Naive thymus-derived CD8-positive, alpha-beta T cell (primary cell): Measurements from ENCODE around the gene SALL3. TPM values are rescaled to one million over a fixed set of nuclear protein-coding genes. Genes with fewer than 3 reads are reported as not detected.

ENCODE experiments used
- ATAC-seq, 2 donors: fragments of 150-1000 bp; cut with Tn5 transposase in 1 of 2; sonication (Bioruptor Pico), chemical (Tn5 transposase) in 1 of 2; 1 replicate in 1 of 2; 2 replicates in 1 of 2; pipeline ENCODE4 v1.10.0; 2021; ENCODE audit warnings: mild to moderate bottlenecking in 2 of 2, moderate library complexity in 2 of 2
- POLR2A ChIA-PET: fragments of 350-600 bp; sonication (Branson Sonifier 250); formaldehyde crosslinking; loops from one replicate; lab custom pipeline; 2021; ENCODE audit warnings: antibody characterized with exemption; lab: Charles Lee
- DNase-seq, 10 donors: peaks; one replicate each; pipeline versions ENCODE4 v3.0.0 to v3.0.0-alpha.2; 2020 to 2022
- H3K27ac Mint-ChIP-seq, 10 donors: one replicate each; pipeline ENCODE4 v1.8.0; 2020 to 2022; ENCODE audit warnings: mild to moderate bottlenecking in 10 of 10, mixed read lengths in 10 of 10, moderate library complexity in 4 of 10, inconsistent platforms in 1 of 10
- H3K27me3 Mint-ChIP-seq, 5 donors: one replicate each; pipeline ENCODE4 v1.8.0; 2021 to 2022; ENCODE audit warnings: mixed read lengths in 5 of 5
- H3K36me3 Mint-ChIP-seq, 3 donors: one replicate each; pipeline ENCODE4 v1.8.0; 2020 to 2022; ENCODE audit warnings: mixed read lengths in 3 of 3, mild to moderate bottlenecking in 2 of 3, inconsistent platforms in 1 of 3
- H3K4me1 Mint-ChIP-seq, 4 donors: one replicate each; pipeline ENCODE4 v1.8.0; 2021 to 2022; ENCODE audit warnings: mixed read lengths in 4 of 4
- H3K4me3 Mint-ChIP-seq, 10 donors: one replicate each; pipeline ENCODE4 v1.8.0; 2020 to 2022; ENCODE audit warnings: mild to moderate bottlenecking in 10 of 10, mixed read lengths in 10 of 10, moderate library complexity in 6 of 10, inconsistent platforms in 1 of 10
- H3K9me3 Mint-ChIP-seq, 9 donors: one replicate each; pipeline ENCODE4 v1.8.0; 2020 to 2022; ENCODE audit warnings: mixed read lengths in 9 of 9, mild to moderate bottlenecking in 3 of 9, inconsistent platforms in 1 of 9, moderate library complexity in 1 of 9
- polyA plus RNA-seq, 3 donors: library from polyadenylated mRNA; unstranded; fragments of 300-500 nt; fragmentation: Illumina TruSeq; gene quantifications; one replicate each; pipeline ENCODE4 v1.2.3, GENCODE V29; 2021
- total RNA-seq, 8 experiments: library from RNA in 2 of 8; stranded (reverse) in 2 of 8; gene quantifications; one replicate each; pipeline ENCODE4 v1.2.3 and lab custom pipeline; 2021 to 2026

Gene SALL3
- total and polyA plus RNA-seq, 5 experiments from 2014 or later, result not detected

DNA sequence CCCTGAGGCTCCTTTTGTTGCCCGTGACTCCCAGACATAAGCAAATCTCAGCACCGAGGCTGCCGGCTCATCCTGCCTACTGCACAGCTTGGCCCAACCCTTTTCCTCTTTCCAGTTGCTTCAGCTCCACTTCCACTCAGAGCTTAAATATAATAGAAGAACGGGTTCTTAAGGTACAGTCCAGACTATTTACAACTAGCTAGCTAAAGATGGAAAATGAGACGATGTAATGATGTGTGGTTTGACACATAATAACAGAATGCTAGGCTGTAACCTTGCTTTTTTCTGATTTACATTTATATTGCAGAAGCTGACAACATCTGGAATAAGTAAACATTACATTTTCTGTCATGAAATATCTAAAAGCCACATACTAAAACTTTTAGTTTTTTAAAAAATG lies 62.7 kb downstream of the SALL3 start:
- Mint-ChIP-seq H3K27ac (no peak overlapping the region), H3K27me3 (peaks cover 6 to 38% (median 9%) of the 10 kb centered on the region in 5 donors), H3K4me3 (no peak overlapping the region), H3K9me3 (no peaks in the 10 kb centered on the region), H3K4me1 (no peaks in the 10 kb centered on the region), H3K36me3 (no peaks in the 10 kb centered on the region)
- ATAC-seq (no peak), DNase-seq (no peak)
- POLR2A ChIA-PET, result no interaction called here

DNA sequence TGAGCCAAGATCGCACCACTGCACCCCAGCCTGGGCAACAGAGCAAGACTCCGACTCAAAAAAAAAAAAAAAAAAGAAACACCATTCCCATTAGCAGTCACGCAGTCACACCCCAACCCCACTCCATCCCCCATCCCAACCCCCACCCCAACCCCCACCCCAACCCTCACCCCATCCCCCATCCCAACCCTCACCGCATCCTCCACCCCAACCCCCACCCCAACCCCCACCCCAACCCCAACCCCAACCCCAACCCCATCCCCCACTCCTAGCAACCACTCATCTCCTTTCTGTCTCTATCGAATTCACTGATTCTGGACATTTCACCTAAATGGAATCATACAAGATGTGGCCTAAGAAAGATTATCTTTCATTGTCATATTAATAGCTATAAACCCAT lies 63.7 kb downstream of the SALL3 start:
- ATAC-seq (no peak), DNase-seq (no peak)
- POLR2A ChIA-PET, result no interaction called here
- Mint-ChIP-seq H3K36me3 (no peaks in the 10 kb centered on the region), H3K27me3 (peaks cover 6 to 38% (median 9%) of the 10 kb centered on the region in 5 donors), H3K4me1 (no peaks in the 10 kb centered on the region), H3K27ac (no peak overlapping the region), H3K4me3 (no peak overlapping the region), H3K9me3 (no peaks in the 10 kb centered on the region)

DNA sequence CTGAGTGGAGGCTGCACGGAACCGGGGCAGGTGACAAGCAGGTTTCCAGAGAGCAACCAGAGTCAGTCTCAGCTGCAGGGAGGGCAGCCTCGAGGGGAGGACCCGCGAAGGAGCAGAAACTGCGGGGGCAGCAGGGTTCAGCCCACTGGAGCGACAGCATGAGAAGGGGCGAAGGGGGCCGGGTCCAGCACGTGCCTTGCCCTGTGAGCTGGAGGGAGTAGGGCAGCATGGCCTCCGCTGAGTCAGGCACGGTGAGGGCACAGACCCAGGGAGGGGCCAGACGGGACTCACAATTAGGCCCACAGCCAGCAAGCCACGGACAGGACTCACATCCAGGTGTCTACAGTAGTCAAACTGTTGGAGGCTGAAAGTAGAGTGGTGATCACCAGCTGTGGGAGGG lies 66.9 kb downstream of the SALL3 start:
- H3K27me3 Mint-ChIP-seq, result peaks cover 0 to 30% (median 4%) of the 10 kb centered on the region in 5 donors
- ATAC-seq, result no peak
- no peaks in the 10 kb centered on the region for H3K36me3 Mint-ChIP-seq
- no peaks in the 10 kb centered on the region for H3K9me3 Mint-ChIP-seq
- no peak overlapping the region for H3K4me3 Mint-ChIP-seq
- no peaks in the 10 kb centered on the region for H3K4me1 Mint-ChIP-seq
- POLR2A ChIA-PET, result no interaction called here
- H3K27ac Mint-ChIP-seq, result peak overlapping the region in 1 of 10 donors; percentile 50
- no peak for DNase-seq

DNA sequence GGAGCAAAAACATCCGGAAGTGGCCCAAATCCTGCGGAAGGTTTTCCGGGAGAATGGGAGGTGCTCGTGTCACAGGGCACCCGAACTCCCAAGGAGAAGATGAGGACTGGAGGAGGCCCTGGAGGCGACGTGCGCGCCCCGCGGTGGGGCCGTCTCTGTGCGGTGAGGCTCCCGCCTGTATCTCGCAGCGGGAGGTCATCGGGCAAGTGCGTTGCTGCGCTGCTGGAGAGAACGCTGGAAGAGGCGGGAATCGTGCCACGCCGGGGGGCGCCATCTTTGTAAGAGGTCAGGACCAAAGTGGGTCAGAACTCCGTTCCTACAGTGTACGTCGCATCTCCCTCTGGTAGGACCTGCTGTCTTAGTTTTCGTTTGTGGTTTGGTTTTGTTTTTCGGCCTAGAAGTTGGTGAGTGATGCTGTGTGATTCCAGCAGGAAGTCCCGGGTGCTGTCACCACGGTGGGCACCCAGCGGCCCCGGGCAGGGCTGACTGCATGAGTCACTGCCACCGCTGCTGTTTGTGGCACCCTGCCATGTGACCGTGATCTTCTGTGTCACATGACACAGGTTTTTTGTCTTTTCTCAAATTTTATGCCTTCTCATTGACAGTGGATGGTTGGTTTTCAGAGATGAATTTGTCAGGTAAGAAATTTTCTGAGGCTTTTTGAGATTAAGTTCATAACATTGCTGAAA lies 68.1 kb downstream of the SALL3 start:
- Mint-ChIP-seq H3K9me3 (no peaks in the 10 kb centered on the region), H3K4me1 (no peaks in the 10 kb centered on the region), H3K4me3 (no peak overlapping the region), H3K36me3 (no peaks in the 10 kb centered on the region), H3K27me3 (peaks cover 2 to 32% (median 6%) of the 10 kb centered on the region in 5 donors), H3K27ac (peak overlapping the region in 1 of 10 donors; percentile 62)
- ATAC-seq, result no peak
- no peak for DNase-seq
- POLR2A ChIA-PET, result no interaction called here

DNA sequence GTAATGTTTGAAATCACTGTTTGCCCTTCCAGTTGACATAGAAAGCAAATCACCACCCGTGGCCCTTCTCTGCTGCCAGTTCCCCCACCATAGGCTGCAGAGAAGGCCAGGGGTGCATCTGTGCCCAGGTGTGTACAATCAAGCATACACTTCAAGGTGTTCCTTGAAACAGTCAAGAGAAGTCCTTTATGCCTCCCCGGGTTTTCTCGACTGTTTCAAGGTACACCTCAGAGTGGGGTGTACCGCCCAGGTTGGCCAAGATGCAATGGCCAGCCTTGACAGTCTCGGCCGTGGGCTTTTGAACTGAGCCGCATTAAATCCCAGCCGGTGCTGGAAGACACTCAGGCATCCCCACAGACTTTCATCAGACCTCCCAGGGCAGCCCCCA lies 68.6 kb downstream of the SALL3 start:
- H3K9me3 Mint-ChIP-seq, result no peaks in the 10 kb centered on the region
- no peak for ATAC-seq
- no peak for DNase-seq
- H3K36me3 Mint-ChIP-seq, result no peaks in the 10 kb centered on the region
- H3K27ac Mint-ChIP-seq, result no peak overlapping the region
- peaks cover 3 to 30% (median 9%) of the 10 kb centered on the region in 5 donors for H3K27me3 Mint-ChIP-seq
- H3K4me1 Mint-ChIP-seq, result no peaks in the 10 kb centered on the region
- POLR2A ChIA-PET, result no interaction called here
- no peak overlapping the region for H3K4me3 Mint-ChIP-seq

DNA sequence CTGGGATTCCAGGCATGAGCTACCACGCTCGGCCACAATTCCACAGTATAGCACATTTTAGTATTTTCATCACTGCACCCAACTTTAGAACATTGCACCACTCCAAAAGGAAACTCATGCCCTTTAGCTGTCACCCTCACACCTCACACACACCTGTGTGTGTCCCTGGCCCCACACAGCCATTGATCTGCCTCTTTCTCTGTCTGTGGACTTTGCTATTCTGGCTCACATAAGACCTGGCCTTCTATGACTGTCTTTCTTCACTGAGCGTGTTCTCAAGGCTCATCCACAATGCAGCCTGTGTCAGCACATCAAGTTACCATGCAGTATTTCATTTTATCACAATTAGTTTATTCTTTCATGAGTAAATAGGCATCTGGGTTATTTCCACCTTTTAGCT lies 69.9 kb downstream of the SALL3 start:
- no peaks in the 10 kb centered on the region for H3K36me3 Mint-ChIP-seq
- peaks cover 1 to 23% (median 4%) of the 10 kb centered on the region in 5 donors for H3K27me3 Mint-ChIP-seq
- H3K4me3 Mint-ChIP-seq, result no peak overlapping the region
- no peak overlapping the region for H3K27ac Mint-ChIP-seq
- no peaks in the 10 kb centered on the region for H3K9me3 Mint-ChIP-seq
- POLR2A ChIA-PET, result no interaction called here
- DNase-seq (no peak), ATAC-seq (no peak)
- no peaks in the 10 kb centered on the region for H3K4me1 Mint-ChIP-seq

Other genes with a start within 250 kb of the SALL3 start
- 10 to 100 TPM; 74.5 to 79.5 TPM for gene ATP9B, start 89.6 kb downstream of the SALL3 start, total RNA-seq
- gene ATP9B, start 89.6 kb downstream of the SALL3 start, polyA plus RNA-seq, result 10 to 100 TPM; 16.0 to 18.6 (median 17.1) TPM